Mesenchymal stem cell (in vitro differentiated cells and primary cell): ENCODE data around the gene GYS2.

Experiments used
- DNase-seq: peaks from one replicate; pipeline ENCODE4 v3.0.0-alpha.2; 2013
- H2AFZ ChIP-seq: one replicate; pipeline ENCODE4 v1.6.1; 2013; ENCODE audit warnings: low read depth, mild to moderate bottlenecking, control low read depth, inconsistent platforms, low read length, moderate library complexity
- H2AK5ac ChIP-seq: 2 replicates; pipeline ENCODE4 v1.6.1; 2013; ENCODE audit warnings: low read length, moderate library complexity, mild to moderate bottlenecking, inconsistent platforms; ENCODE audit not compliant: severe bottlenecking
- H2BK120ac ChIP-seq: one replicate; pipeline ENCODE4 v1.6.1; 2013; ENCODE audit warnings: low read depth, mild to moderate bottlenecking, inconsistent platforms, low read length, moderate library complexity
- H2BK12ac ChIP-seq, 2 experiments: one replicate each; pipeline ENCODE4 v1.6.1; 2013; ENCODE audit warnings: inconsistent platforms in 2 of 2, low read length in 2 of 2, mild to moderate bottlenecking in 2 of 2, moderate library complexity in 2 of 2, control low read depth in 1 of 2
- H2BK15ac ChIP-seq: one replicate; pipeline ENCODE4 v1.6.1; 2013; ENCODE audit warnings: mild to moderate bottlenecking, low read depth, inconsistent platforms; ENCODE audit not compliant: poor library complexity, severe bottlenecking
- H2BK5ac ChIP-seq: 2 replicates; pipeline ENCODE4 v1.6.1; 2013; ENCODE audit warnings: low read depth, mild to moderate bottlenecking, low read length, control low read depth, inconsistent platforms; ENCODE audit not compliant: poor library complexity, severe bottlenecking
- H3K14ac ChIP-seq, 2 experiments: one replicate each; pipeline ENCODE4 v1.6.1; 2013; ENCODE audit warnings: inconsistent platforms in 2 of 2, low read length in 2 of 2, control low read depth in 1 of 2, mild to moderate bottlenecking in 1 of 2, moderate library complexity in 1 of 2
- H3K18ac ChIP-seq, 2 experiments: one replicate each; pipeline ENCODE4 v1.6.1; 2013; ENCODE audit warnings: inconsistent platforms in 2 of 2, low read length in 2 of 2, control low read depth in 1 of 2, low read depth in 1 of 2, mild to moderate bottlenecking in 1 of 2
- H3K23ac ChIP-seq, 2 experiments: one replicate each; pipeline ENCODE4 v1.6.1; 2013; ENCODE audit warnings: inconsistent platforms in 2 of 2, low read length in 2 of 2, mild to moderate bottlenecking in 2 of 2, moderate library complexity in 2 of 2, control low read depth in 1 of 2
- H3K27ac ChIP-seq: 2 replicates; pipeline ENCODE4 v1.5.1; 2013; ENCODE audit warnings: mild to moderate bottlenecking, moderate library complexity, low read length, control low read depth, inconsistent platforms; ENCODE audit not compliant: poor library complexity, severe bottlenecking
- H3K27me3 ChIP-seq, 2 experiments: 2 replicates each; pipeline versions ENCODE4 v1.6.1 to v1.7.0; 2013; ENCODE audit warnings: low read length in 2 of 2, mild to moderate bottlenecking in 2 of 2, moderate library complexity in 2 of 2, control low read depth in 1 of 2, inconsistent platforms in 1 of 2; ENCODE audit not compliant: control insufficient read depth in 1 of 2, insufficient read depth in 1 of 2
- H3K36me3 ChIP-seq, 2 experiments: 2 replicates each; pipeline versions ENCODE4 v1.6.1 to v1.7.0; 2013; ENCODE audit warnings: low read length in 2 of 2, control low read depth in 1 of 2, inconsistent platforms in 1 of 2, low read depth in 1 of 2, mild to moderate bottlenecking in 1 of 2; ENCODE audit not compliant: insufficient read depth in 2 of 2, control insufficient read depth in 1 of 2
- H3K4ac ChIP-seq, 2 experiments: one replicate each; pipeline ENCODE4 v1.6.1; 2013; ENCODE audit warnings: inconsistent platforms in 2 of 2, low read length in 2 of 2, mild to moderate bottlenecking in 2 of 2, moderate library complexity in 2 of 2, control low read depth in 1 of 2, low read depth in 1 of 2
- H3K4me1 ChIP-seq: 2 replicates; pipeline ENCODE4 v1.6.1; 2013; ENCODE audit warnings: low read depth, low read length, control low read depth; ENCODE audit not compliant: control insufficient read depth, insufficient read depth
- H3K4me2 ChIP-seq: 2 replicates; pipeline ENCODE4 v1.6.1; 2013; ENCODE audit warnings: low read length, mild to moderate bottlenecking, inconsistent platforms; ENCODE audit not compliant: poor library complexity, severe bottlenecking
- H3K4me3 ChIP-seq, 2 experiments: 2 replicates each; pipeline versions ENCODE4 v1.5.1 to v1.7.0; 2013; ENCODE audit warnings: low read length in 2 of 2, mild to moderate bottlenecking in 2 of 2, control low read depth in 1 of 2, low read depth in 1 of 2; ENCODE audit not compliant: insufficient read depth in 1 of 2
- H3K79me1 ChIP-seq: replicated peaks from 2 replicates; pipeline ENCODE4 v1.6.1; 2013; ENCODE audit warnings: mild to moderate bottlenecking, control low read depth, low read length, inconsistent platforms; ENCODE audit not compliant: poor library complexity, severe bottlenecking
- H3K9ac ChIP-seq: 2 replicates; pipeline ENCODE4 v1.7.0; 2013; ENCODE audit warnings: mild to moderate bottlenecking, low read length, moderate library complexity
- H3K9me3 ChIP-seq: 2 replicates; pipeline ENCODE4 v1.7.0; 2013; ENCODE audit warnings: mild to moderate bottlenecking, low read length; ENCODE audit not compliant: control insufficient read depth
- H4K8ac ChIP-seq: one replicate; pipeline ENCODE4 v1.6.1; 2013; ENCODE audit warnings: inconsistent platforms, mild to moderate bottlenecking, low read length, moderate library complexity
- H4K91ac ChIP-seq: one replicate; pipeline ENCODE4 v1.6.1; 2013; ENCODE audit warnings: mild to moderate bottlenecking, low read length, inconsistent platforms
- WGBS: methylation state at CpG from one replicate; pipeline ENCODE4 v1.1.7; 2013; ENCODE audit warnings: mixed read lengths; 5-methylcytosine and 5-hydroxymethylcytosine counted together

Gene GYS2

GRCh38 chr12:21643758-21644157, 39.1 kb upstream of the GYS2 start:
- peaks cover 2% of the 10 kb centered on the region for H3K79me1 ChIP-seq
- H3K27me3 ChIP-seq = no peaks in the 10 kb centered on the region
- no peaks in the 10 kb centered on the region for H3K9me3 ChIP-seq
- no peak overlapping the region for H3K14ac ChIP-seq
- WGBS = 87% methylated on average over 3 of the region's 3 CpGs
- no peak overlapping the region for H3K4me2 ChIP-seq
- H3K18ac ChIP-seq = no peak overlapping the region
- H4K91ac ChIP-seq = no peak overlapping the region
- no peak overlapping the region for H2AFZ ChIP-seq
- peaks cover 8 to 95% of the 10 kb centered on the region in 2 experiments for H3K36me3 ChIP-seq
- no peak for DNase-seq
- no peak overlapping the region for H2BK5ac ChIP-seq
- no peak overlapping the region for H3K4ac ChIP-seq
- no peak overlapping the region for H3K9ac ChIP-seq
- peaks cover 3% of the 10 kb centered on the region for H3K4me1 ChIP-seq
- no peak overlapping the region for H4K8ac ChIP-seq
- H2BK15ac ChIP-seq = no peak overlapping the region
- H2BK12ac ChIP-seq = no peak overlapping the region
- no peak overlapping the region for H2BK120ac ChIP-seq
- H3K23ac ChIP-seq = no peak overlapping the region
- H3K4me3 ChIP-seq = no peak overlapping the region
- no peak overlapping the region for H3K27ac ChIP-seq
- H2AK5ac ChIP-seq = no peak overlapping the region

- DNase-seq = peak; percentile 66
- no peaks in the 10 kb centered on the region for H3K9me3 ChIP-seq
These were observed 38.2 kb upstream of the GYS2 start for GRCh38 chr12:21642707-21643389.

DNA sequence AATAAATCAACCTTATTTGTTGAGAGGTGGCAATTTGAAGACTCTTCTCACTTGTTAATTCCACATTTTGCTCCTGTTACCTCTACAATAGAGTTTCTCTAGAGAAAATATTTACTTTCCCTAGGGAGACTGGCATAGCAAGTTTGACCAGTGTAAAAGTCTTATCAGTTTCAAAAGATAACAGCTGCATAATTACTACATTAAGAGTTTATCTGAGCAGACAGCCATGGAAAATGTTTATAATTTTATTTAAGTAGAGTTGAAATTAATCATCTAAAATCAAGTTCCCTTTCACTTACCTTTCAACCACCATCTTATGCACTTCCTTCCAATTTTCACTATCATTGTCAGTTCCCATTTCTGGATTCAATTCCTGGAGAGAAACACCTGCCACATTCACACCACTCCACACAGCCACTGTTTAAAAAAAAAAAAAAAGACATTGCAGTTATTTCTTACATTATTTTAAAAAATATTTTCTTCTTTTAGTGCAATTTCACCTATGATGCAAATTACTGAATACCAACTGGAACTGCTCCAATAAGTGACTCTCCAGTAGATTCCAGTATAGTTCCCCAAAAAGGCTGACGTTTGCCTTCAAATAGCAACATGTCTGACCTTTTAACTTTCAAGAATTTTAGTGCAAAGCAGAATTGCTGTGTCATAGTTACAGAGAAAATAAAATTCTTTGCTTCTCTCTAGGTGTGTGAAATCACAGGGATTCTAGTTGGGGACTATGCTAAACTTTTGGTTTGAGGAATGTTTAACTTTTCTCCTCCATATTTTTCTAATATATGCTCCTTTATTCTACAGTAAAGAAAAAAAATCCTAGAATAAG, 33.6 kb upstream of the GYS2 start:
- no peak overlapping the region for H2AK5ac ChIP-seq
- no peak overlapping the region for H3K23ac ChIP-seq
- H4K91ac ChIP-seq = no peak overlapping the region
- no peaks in the 10 kb centered on the region for H3K4me1 ChIP-seq
- H3K14ac ChIP-seq = no peak overlapping the region
- no peak overlapping the region for H2BK15ac ChIP-seq
- H3K27me3 ChIP-seq = no peaks in the 10 kb centered on the region
- no peak overlapping the region for H3K4ac ChIP-seq
- H3K4me2 ChIP-seq = no peak overlapping the region
- H3K27ac ChIP-seq = peak overlapping the region; percentile 49
- H4K8ac ChIP-seq = no peak overlapping the region
- no peak overlapping the region for H2BK5ac ChIP-seq
- no peak for DNase-seq
- WGBS = 80% methylated on average over 1 of the region's 1 CpG
- no peaks in the 10 kb centered on the region for H3K9me3 ChIP-seq
- H3K36me3 ChIP-seq = peaks cover 10 to 97% of the 10 kb centered on the region in 2 experiments
- no peak overlapping the region for H2BK12ac ChIP-seq
- peak overlapping the region; percentile 33 for H3K9ac ChIP-seq
- H3K18ac ChIP-seq = no peak overlapping the region
- H2AFZ ChIP-seq = no peak overlapping the region
- no peak overlapping the region for H3K4me3 ChIP-seq
- no peaks in the 10 kb centered on the region for H3K79me1 ChIP-seq
- no peak overlapping the region for H2BK120ac ChIP-seq

More at GRCh38 chr12:21642707-21643389, 38.2 kb upstream of the GYS2 start:
- Histone ChIP-seq H3K36me3 (peaks cover 3 to 95% of the 10 kb centered on the region in 2 experiments), H2BK5ac (no peak overlapping the region), H3K4me1 (peaks cover 3% of the 10 kb centered on the region), H4K91ac (no peak overlapping the region), H2AK5ac (no peak overlapping the region), H3K9ac (no peak overlapping the region), H4K8ac (no peak overlapping the region), H2AFZ (no peak overlapping the region), H3K79me1 (no peaks in the 10 kb centered on the region), H3K4me3 (no peak overlapping the region), H3K4ac (no peak overlapping the region), H3K18ac (no peak overlapping the region), H3K14ac (no peak overlapping the region), H3K27me3 (no peaks in the 10 kb centered on the region), H3K27ac (peak overlapping the region; percentile 45), H2BK12ac (no peak overlapping the region), H2BK15ac (no peak overlapping the region), H2BK120ac (no peak overlapping the region), H3K4me2 (no peak overlapping the region), H3K23ac (no peak overlapping the region)
- WGBS = no CpG with 5 or more reads among the region's 1 CpG

DNA sequence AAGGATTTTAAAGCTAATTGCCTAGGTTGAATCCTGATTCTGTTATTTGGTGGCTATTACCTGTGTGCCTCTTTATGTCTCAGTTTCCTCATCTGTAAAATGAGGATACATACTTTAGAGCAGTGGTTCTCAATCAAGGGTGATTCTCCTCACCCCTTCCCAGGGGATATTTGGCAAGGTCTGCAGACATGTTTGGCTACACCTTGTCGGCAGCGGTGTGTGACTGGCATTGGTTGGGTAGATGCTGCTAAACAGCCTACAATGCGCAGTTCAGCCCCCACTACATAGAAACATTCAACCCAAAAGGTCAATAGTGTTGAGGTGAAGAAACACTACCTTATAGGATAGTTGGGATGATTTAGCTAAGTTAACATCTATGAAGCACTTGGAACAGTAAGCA, 29.6 kb upstream of the GYS2 start:
- Histone ChIP-seq H3K4me2 (no peak overlapping the region), H3K9ac (no peak overlapping the region), H4K8ac (no peak overlapping the region), H3K4me3 (no peak overlapping the region), H3K79me1 (no peaks in the 10 kb centered on the region), H3K23ac (no peak overlapping the region), H2AK5ac (no peak overlapping the region), H3K4ac (no peak overlapping the region), H3K27me3 (no peaks in the 10 kb centered on the region), H2BK15ac (no peak overlapping the region), H3K14ac (no peak overlapping the region), H4K91ac (no peak overlapping the region), H3K9me3 (no peaks in the 10 kb centered on the region), H2BK120ac (no peak overlapping the region), H2BK12ac (no peak overlapping the region), H3K4me1 (no peaks in the 10 kb centered on the region), H2BK5ac (no peak overlapping the region), H3K18ac (no peak overlapping the region), H3K36me3 (peaks cover 10 to 67% of the 10 kb centered on the region in 2 experiments), H3K27ac (no peak overlapping the region), H2AFZ (no peak overlapping the region)
- WGBS = no CpG with 5 or more reads among the region's 3 CpGs
- DNase-seq = no peak
